ENCODE data around the gene MICALL1.

The MICALL1 gene

GRCh38 chr22:37976547-37976946, 70.5 kb downstream of the MICALL1 start:
- no peak for ATAC-seq (replicated peaks; ENCODE audit: extremely low read depth, poor library complexity, severe bottlenecking)
- DNase-seq (ENCODE audit: low spot score in 2 of 2), result no peak
- Mint-ChIP-seq H3K36me3 (ENCODE audit: insufficient read depth) (no peaks in the 10 kb centered on the region), H3K27me3 (no peaks in the 10 kb centered on the region), H3K4me1 (peaks cover 9% of the 10 kb centered on the region), H3K27ac (ENCODE audit: low read depth) (no peak overlapping the region), H3K4me3 (no peak overlapping the region), H3K9me3 (no peaks in the 10 kb centered on the region)

DNA sequence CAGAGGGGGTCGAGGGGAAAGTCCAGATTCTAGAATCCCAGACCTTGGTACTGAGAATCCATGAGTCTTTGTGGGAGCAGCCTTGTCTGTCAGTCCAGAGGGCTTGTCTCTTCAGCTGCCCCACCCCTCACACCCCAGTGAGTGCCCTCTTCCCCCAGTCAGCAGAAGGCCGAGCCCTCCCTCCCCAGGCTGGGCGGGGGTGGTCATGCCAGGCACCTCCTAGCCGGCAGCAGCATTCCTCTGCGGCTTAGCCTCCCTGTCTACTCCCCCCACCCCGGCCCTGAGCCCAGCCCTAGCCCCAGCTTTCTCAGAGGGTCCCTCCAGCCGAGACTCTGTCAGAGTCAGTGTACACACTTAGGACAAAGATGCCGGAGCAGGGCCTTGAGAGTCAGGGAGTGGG, 73.7 kb downstream of the MICALL1 start:
- no peaks in the 10 kb centered on the region for H3K27me3 Mint-ChIP-seq
- ATAC-seq (replicated peaks; ENCODE audit: extremely low read depth, poor library complexity, severe bottlenecking), result no peak
- no peak overlapping the region for H3K27ac Mint-ChIP-seq (ENCODE audit: low read depth)
- no peak for DNase-seq (ENCODE audit: low spot score in 2 of 2)
- no peak overlapping the region for H3K4me3 Mint-ChIP-seq
- peaks cover 2% of the 10 kb centered on the region for H3K36me3 Mint-ChIP-seq (ENCODE audit: insufficient read depth)
- H3K9me3 Mint-ChIP-seq, result no peaks in the 10 kb centered on the region
- peaks cover 6% of the 10 kb centered on the region for H3K4me1 Mint-ChIP-seq

- ATAC-seq (replicated peaks; ENCODE audit: extremely low read depth, poor library complexity, severe bottlenecking) (no peak), DNase-seq (ENCODE audit: low spot score in 2 of 2) (no peak)
- Mint-ChIP-seq H3K9me3 (no peaks in the 10 kb centered on the region), H3K4me3 (no peak overlapping the region), H3K36me3 (ENCODE audit: insufficient read depth) (peaks cover 2% of the 10 kb centered on the region), H3K4me1 (no peaks in the 10 kb centered on the region), H3K27me3 (no peaks in the 10 kb centered on the region), H3K27ac (ENCODE audit: low read depth) (no peak overlapping the region)
Observed at GRCh38 chr22:37981282-37982011, 75.3 kb downstream of the MICALL1 start.

DNA sequence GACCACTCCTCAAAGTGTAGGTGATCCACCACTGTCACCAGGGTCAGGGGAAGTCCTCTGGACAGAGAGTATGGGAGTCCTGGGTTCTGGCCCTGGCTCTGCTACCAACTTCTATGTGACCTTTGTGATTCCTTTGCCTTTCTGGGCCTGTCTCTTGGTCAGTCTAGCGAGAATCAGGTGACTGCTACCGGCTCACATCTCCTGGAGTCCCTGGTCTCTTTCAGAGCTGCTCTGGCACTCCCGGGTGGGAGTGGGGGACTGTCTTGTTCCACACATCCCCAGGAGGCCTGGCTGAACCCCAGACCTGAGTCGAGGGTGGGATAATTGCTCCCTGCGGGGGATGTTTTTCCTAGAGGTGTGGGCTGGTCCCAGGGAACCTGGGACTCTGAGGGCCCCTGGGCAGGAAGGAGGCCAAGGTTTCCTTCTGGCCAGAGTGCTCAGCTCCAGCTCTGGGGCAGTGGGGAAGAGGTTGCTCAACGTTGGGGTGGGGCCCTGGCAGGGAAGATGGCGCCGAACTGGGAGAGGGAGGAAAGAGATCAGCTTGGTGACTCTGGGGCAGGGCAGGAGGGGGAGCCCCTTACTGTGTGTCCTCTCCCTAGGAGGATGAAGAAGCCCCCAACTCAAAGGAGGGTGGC, 76.2 kb downstream of the MICALL1 start:
- Mint-ChIP-seq H3K36me3 (ENCODE audit: insufficient read depth) (peaks cover 2% of the 10 kb centered on the region), H3K4me3 (no peak overlapping the region), H3K27me3 (no peaks in the 10 kb centered on the region), H3K27ac (ENCODE audit: low read depth) (no peak overlapping the region), H3K4me1 (no peaks in the 10 kb centered on the region), H3K9me3 (no peaks in the 10 kb centered on the region)
- DNase-seq (ENCODE audit: low spot score in 2 of 2), result no peak
- ATAC-seq (replicated peaks; ENCODE audit: extremely low read depth, poor library complexity, severe bottlenecking), result no peak

GRCh38 chr22:37982938-37983859, 77.1 kb downstream of the MICALL1 start:
- Mint-ChIP-seq H3K27me3 (no peaks in the 10 kb centered on the region), H3K4me1 (no peaks in the 10 kb centered on the region), H3K9me3 (no peaks in the 10 kb centered on the region), H3K36me3 (ENCODE audit: insufficient read depth) (peaks cover 2% of the 10 kb centered on the region), H3K4me3 (no peak overlapping the region), H3K27ac (ENCODE audit: low read depth) (no peak overlapping the region)
- DNase-seq (ENCODE audit: low spot score in 2 of 2), result no peak
- ATAC-seq (replicated peaks; ENCODE audit: extremely low read depth, poor library complexity, severe bottlenecking), result no peak

GRCh38 chr22:37983860-37984791, 78.0 kb downstream of the MICALL1 start, which contains the start of gene SOX10:
SOX10 (minus strand) TSS chr22:37984555; CDS start chr22:37983784, 771 bp downstream.
- peaks cover 2% of the 10 kb centered on the region for H3K36me3 Mint-ChIP-seq (ENCODE audit: insufficient read depth)
- no peak within 1 kb of the TSS for H3K27ac Mint-ChIP-seq (ENCODE audit: low read depth)
- DNase-seq (ENCODE audit: low spot score in 2 of 2), result no peak
- no peak within 1 kb of the TSS for H3K4me3 Mint-ChIP-seq
- H3K4me1 Mint-ChIP-seq, result no peaks in the 10 kb centered on the region
- H3K9me3 Mint-ChIP-seq, result no peaks in the 10 kb centered on the region
- ATAC-seq (replicated peaks; ENCODE audit: extremely low read depth, poor library complexity, severe bottlenecking), result no peak
- no peaks in the 10 kb centered on the region for H3K27me3 Mint-ChIP-seq

GRCh38 chr22:37985050-37985585, 79.0 kb downstream of the MICALL1 start:
- H3K27me3 Mint-ChIP-seq, result no peaks in the 10 kb centered on the region
- DNase-seq (ENCODE audit: low spot score in 2 of 2) (no peak), ATAC-seq (replicated peaks; ENCODE audit: extremely low read depth, poor library complexity, severe bottlenecking) (no peak)
- no peak overlapping the region for H3K27ac Mint-ChIP-seq (ENCODE audit: low read depth)
- H3K36me3 Mint-ChIP-seq (ENCODE audit: insufficient read depth), result peaks cover 2% of the 10 kb centered on the region
- H3K4me3 Mint-ChIP-seq, result no peak overlapping the region
- no peaks in the 10 kb centered on the region for H3K9me3 Mint-ChIP-seq
- no peaks in the 10 kb centered on the region for H3K4me1 Mint-ChIP-seq

DNA sequence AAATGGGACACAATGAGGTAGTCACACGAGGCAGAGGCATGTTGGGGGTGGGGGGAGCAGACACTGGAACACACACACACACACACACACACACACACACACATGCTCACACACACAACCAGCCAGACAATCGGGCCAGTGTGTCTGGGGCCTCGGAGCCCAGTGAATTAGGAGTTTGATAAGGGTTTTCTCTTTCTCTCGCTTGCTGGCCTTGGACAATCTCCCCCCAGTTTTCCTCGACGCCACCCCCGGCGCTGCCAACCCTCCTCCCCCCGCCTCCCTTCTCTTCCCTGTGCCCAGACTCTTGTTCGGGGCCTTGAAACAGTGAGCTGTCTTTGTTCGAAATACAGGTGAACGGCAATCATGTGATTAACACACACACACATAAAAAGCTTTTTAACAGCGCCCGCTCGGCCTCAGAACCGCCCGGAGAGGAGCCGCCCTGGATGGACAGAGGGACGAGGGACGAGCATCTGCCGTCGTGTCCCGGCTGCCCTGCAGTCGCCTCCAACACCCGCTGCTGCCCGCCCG, 79.7 kb downstream of the MICALL1 start:
- Mint-ChIP-seq H3K27ac (ENCODE audit: low read depth) (no peak overlapping the region), H3K9me3 (no peaks in the 10 kb centered on the region), H3K27me3 (no peaks in the 10 kb centered on the region), H3K4me3 (no peak overlapping the region), H3K36me3 (ENCODE audit: insufficient read depth) (peaks cover 2% of the 10 kb centered on the region), H3K4me1 (no peaks in the 10 kb centered on the region)
- DNase-seq (ENCODE audit: low spot score in 2 of 2), result no peak
- no peak for ATAC-seq (replicated peaks; ENCODE audit: extremely low read depth, poor library complexity, severe bottlenecking)

DNA sequence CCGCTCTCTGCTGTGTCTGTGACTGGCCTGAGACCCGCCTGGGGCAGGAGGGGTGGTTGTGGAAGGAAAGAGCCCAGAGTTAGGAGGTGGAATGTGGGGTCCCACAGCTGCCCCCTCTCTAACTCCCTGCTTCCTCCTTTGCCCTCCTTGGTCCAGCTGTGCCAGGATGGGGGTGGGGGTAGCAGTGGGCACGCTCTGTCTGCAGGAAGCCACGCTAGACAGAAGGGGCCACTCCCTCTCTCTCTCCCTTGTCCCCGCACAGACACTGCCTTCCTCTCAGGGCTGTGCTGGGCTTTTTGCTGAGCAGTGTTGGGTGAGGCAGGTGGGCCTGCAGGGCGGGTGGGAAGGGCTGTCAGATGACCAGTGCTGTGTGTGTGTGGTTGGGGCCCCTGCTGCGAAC, 80.3 kb downstream of the MICALL1 start:
- H3K27ac Mint-ChIP-seq (ENCODE audit: low read depth), result no peak overlapping the region
- H3K36me3 Mint-ChIP-seq (ENCODE audit: insufficient read depth), result peaks cover 2% of the 10 kb centered on the region
- no peaks in the 10 kb centered on the region for H3K4me1 Mint-ChIP-seq
- H3K4me3 Mint-ChIP-seq, result no peak overlapping the region
- no peaks in the 10 kb centered on the region for H3K9me3 Mint-ChIP-seq
- H3K27me3 Mint-ChIP-seq, result no peaks in the 10 kb centered on the region
- no peak for ATAC-seq (replicated peaks; ENCODE audit: extremely low read depth, poor library complexity, severe bottlenecking)
- DNase-seq (ENCODE audit: low spot score in 2 of 2), result no peak

- DNase-seq (ENCODE audit: low spot score in 2 of 2) (no peak), ATAC-seq (replicated peaks; ENCODE audit: extremely low read depth, poor library complexity, severe bottlenecking) (no peak)
- H3K36me3 Mint-ChIP-seq (ENCODE audit: insufficient read depth), result peaks cover 2% of the 10 kb centered on the region
- H3K27me3 Mint-ChIP-seq, result no peaks in the 10 kb centered on the region
- H3K9me3 Mint-ChIP-seq, result no peaks in the 10 kb centered on the region
- H3K4me1 Mint-ChIP-seq, result peaks cover 14% of the 10 kb centered on the region
- H3K4me3 Mint-ChIP-seq, result no peak overlapping the region
- H3K27ac Mint-ChIP-seq (ENCODE audit: low read depth), result no peak overlapping the region
Observed at GRCh38 chr22:37989146-37990045, 83.3 kb downstream of the MICALL1 start.

DNA sequence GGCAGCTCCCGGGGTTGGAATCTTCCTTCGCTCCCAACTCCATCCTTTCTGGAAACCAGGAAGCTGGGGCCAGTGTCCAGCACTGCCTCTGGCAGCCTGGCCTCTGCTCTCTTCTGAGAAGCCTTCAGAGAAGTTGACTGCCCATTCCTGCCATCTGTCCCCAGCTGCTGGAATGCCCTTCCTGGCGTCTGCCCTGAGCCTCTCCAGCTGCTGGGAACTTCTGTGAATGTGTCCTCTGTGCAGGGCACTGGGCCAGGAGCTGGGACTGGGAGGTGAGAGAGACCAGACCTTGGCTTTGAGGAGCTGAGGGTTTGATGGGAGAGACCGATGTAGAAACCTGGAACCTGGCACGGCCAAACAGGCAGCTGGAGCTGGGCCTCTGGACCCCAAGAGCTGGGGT, 84.2 kb downstream of the MICALL1 start:
- no peak overlapping the region for H3K4me3 Mint-ChIP-seq
- no peaks in the 10 kb centered on the region for H3K9me3 Mint-ChIP-seq
- no peaks in the 10 kb centered on the region for H3K27me3 Mint-ChIP-seq
- DNase-seq (ENCODE audit: low spot score in 2 of 2) (no peak), ATAC-seq (replicated peaks; ENCODE audit: extremely low read depth, poor library complexity, severe bottlenecking) (no peak)
- H3K4me1 Mint-ChIP-seq, result peaks cover 21% of the 10 kb centered on the region
- H3K36me3 Mint-ChIP-seq (ENCODE audit: insufficient read depth), result peaks cover 2% of the 10 kb centered on the region
- no peak overlapping the region for H3K27ac Mint-ChIP-seq (ENCODE audit: low read depth)

All from central memory CD8-positive, alpha-beta T cell (primary cell).